ENCODE measurements around the gene PIKFYVE. TPM values are rescaled to one million over a fixed set of nuclear protein-coding genes. Genes with fewer than 3 reads are reported as not detected.

PIKFYVE gene
- total and polyA plus RNA-seq, 2 donors (not counting 1 experiment from before 2014, with no cell fraction given): 20.3 to 80.9 TPM

DNA sequence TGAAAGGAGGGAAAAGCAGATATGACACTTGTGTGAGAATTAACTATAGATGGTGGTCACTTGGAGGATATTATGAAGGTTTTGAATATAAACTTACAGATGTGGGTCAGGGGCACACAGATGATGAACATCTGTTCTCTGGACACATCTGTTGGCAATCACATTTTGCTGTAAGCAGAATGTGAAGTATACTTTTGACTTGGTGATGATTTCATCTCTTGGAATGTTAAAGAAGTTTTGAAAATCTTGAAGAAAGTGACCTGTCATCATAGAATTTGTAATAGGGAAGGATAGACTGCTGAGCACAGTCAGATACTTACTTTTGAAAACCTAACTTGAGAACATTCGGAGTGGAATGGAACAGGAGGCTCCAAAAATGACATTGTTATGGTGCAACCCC lies 40.2 kb downstream of the PIKFYVE start:
- no peak overlapping the region for H3K4me2 ChIP-seq (replicated peaks; ENCODE audit: low read depth, low read length, poor library complexity, severe bottlenecking)
- no peak for ATAC-seq (ENCODE audit: low read depth)
- no peaks in the 10 kb centered on the region for H3K27me3 ChIP-seq (replicated peaks in 1 of 4; ENCODE audit: control extremely low read depth in 1 of 4, control insufficient read depth in 3 of 4, insufficient read depth in 4 of 4, low read length in 3 of 4)
- Mint-ChIP-seq H3K4me1 (peaks cover 10% of the 10 kb centered on the region), H3K27ac (peak overlapping the region; percentile 27), H3K9me3 (ENCODE audit: insufficient read depth) (no peaks in the 10 kb centered on the region), H3K4me3 (no peak overlapping the region), H3K27me3 (no peaks in the 10 kb centered on the region)
- H3K9me3 ChIP-seq (ENCODE audit: control extremely low read depth in 1 of 3, control insufficient read depth in 2 of 3, insufficient read depth in 1 of 3, low read length in 2 of 3): no peaks in the 10 kb centered on the region
- POLR2A ChIA-PET: no interaction called here
- H3K27ac ChIP-seq (ENCODE audit: low read length in 2 of 2): peak overlapping the region in 1 of 2 donors; percentile 48
- peaks cover 7 to 9% of the 10 kb centered on the region in 2 donors for H3K4me1 ChIP-seq (ENCODE audit: control insufficient read depth in 2 of 2, insufficient read depth in 2 of 2, low read length in 2 of 2)
- intact Hi-C loops (cut with micrococcal nuclease): no loop called here
- CTCF ChIA-PET: no interaction called here
- no peak for DNase-seq
- peaks cover 17 to 36% of the 10 kb centered on the region in 2 experiments for H3K36me3 ChIP-seq (replicated peaks in 1 of 2; ENCODE audit: control extremely low read depth in 1 of 2, control insufficient read depth in 1 of 2, extremely low read depth in 1 of 2, insufficient read depth in 2 of 2, low read length in 1 of 2)
- H2AFZ ChIP-seq (ENCODE audit: insufficient read depth, low read depth, low read length, poor library complexity, severe bottlenecking): no peak overlapping the region
- no peak overlapping the region for H3K9ac ChIP-seq (ENCODE audit: low read length)
- 100% methylated on average over 1 of the region's 1 CpG for WGBS (ENCODE audit: insufficient coverage)
- H4K20me1 ChIP-seq (ENCODE audit: control insufficient read depth, insufficient read depth, low read length, poor library complexity, severe bottlenecking): no peaks in the 10 kb centered on the region
- TF ChIP-seq EZH2 (IDR thresholded peaks at IDR 0.05; ENCODE audit: borderline replicate concordance, insufficient read depth, low read depth, low read length, poor library complexity, severe bottlenecking): no peak
- TF ChIP-seq, protein P1, sequence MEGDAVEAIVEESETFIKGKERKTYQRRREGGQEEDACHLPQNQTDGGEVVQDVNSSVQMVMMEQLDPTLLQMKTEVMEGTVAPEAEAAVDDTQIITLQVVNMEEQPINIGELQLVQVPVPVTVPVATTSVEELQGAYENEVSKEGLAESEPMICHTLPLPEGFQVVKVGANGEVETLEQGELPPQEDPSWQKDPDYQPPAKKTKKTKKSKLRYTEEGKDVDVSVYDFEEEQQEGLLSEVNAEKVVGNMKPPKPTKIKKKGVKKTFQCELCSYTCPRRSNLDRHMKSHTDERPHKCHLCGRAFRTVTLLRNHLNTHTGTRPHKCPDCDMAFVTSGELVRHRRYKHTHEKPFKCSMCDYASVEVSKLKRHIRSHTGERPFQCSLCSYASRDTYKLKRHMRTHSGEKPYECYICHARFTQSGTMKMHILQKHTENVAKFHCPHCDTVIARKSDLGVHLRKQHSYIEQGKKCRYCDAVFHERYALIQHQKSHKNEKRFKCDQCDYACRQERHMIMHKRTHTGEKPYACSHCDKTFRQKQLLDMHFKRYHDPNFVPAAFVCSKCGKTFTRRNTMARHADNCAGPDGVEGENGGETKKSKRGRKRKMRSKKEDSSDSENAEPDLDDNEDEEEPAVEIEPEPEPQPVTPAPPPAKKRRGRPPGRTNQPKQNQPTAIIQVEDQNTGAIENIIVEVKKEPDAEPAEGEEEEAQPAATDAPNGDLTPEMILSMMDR (IDR thresholded peaks at IDR 0.05): no peak
- peaks cover 10% of the 10 kb centered on the region for H3K79me2 ChIP-seq (ENCODE audit: control insufficient read depth, insufficient read depth, low read length)
- H3K4me3 ChIP-seq (ENCODE audit: control extremely low read depth in 1 of 5, extremely low read depth in 1 of 5, insufficient read depth in 1 of 5, low read depth in 2 of 5, low read length in 4 of 5): no peak overlapping the region

DNA sequence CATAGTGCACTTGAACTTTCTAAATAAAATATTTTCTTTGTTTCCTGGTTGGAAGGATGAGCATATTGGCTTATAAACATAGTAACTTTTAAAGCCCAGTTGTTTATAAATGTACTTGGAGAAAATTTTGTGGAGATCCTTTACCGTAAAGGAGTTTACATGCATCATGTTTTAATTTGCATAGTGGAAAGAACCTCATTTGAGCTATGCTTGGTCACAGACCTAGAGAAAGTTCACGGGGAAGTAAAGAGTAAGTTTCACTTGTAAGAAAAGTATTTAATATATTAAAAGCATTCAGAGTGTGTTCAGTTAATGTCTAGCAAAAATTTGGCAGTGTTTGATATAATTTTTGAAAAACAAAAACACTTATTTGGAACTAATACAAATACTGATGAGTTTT lies 45.3 kb downstream of the PIKFYVE start:
- no peak for TF ChIP-seq EZH2 (IDR thresholded peaks at IDR 0.05; ENCODE audit: borderline replicate concordance, insufficient read depth, low read depth, low read length, poor library complexity, severe bottlenecking)
- TF ChIP-seq, protein P1 (IDR thresholded peaks at IDR 0.05): no peak
- Mint-ChIP-seq H3K27me3 (no peaks in the 10 kb centered on the region), H3K27ac (peak overlapping the region; percentile 69), H3K4me3 (peak overlapping the region; percentile 67), H3K4me1 (peaks cover 43% of the 10 kb centered on the region), H3K9me3 (ENCODE audit: insufficient read depth) (no peaks in the 10 kb centered on the region)
- Histone ChIP-seq H3K27ac (ENCODE audit: low read length in 2 of 2) (peak overlapping the region; percentile 76 to 96), H2AFZ (ENCODE audit: insufficient read depth, low read depth, low read length, poor library complexity, severe bottlenecking) (peak overlapping the region; percentile 0), H4K20me1 (ENCODE audit: control insufficient read depth, insufficient read depth, low read length, poor library complexity, severe bottlenecking) (no peaks in the 10 kb centered on the region), H3K9ac (ENCODE audit: low read length) (peak overlapping the region; percentile 69), H3K4me1 (ENCODE audit: control insufficient read depth in 2 of 2, insufficient read depth in 2 of 2, low read length in 2 of 2) (peaks cover 34 to 47% of the 10 kb centered on the region in 2 donors), H3K4me2 (replicated peaks; ENCODE audit: low read depth, low read length, poor library complexity, severe bottlenecking) (peak overlapping the region; percentile 84), H3K79me2 (ENCODE audit: control insufficient read depth, insufficient read depth, low read length) (peaks cover 45% of the 10 kb centered on the region), H3K27me3 (replicated peaks in 1 of 4; ENCODE audit: control extremely low read depth in 1 of 4, control insufficient read depth in 3 of 4, insufficient read depth in 4 of 4, low read length in 3 of 4) (no peaks in the 10 kb centered on the region), H3K4me3 (ENCODE audit: control extremely low read depth in 1 of 5, extremely low read depth in 1 of 5, insufficient read depth in 1 of 5, low read depth in 2 of 5, low read length in 4 of 5) (peak overlapping the region; percentile 40 to 71 (median 65)), H3K9me3 (ENCODE audit: control extremely low read depth in 1 of 3, control insufficient read depth in 2 of 3, insufficient read depth in 1 of 3, low read length in 2 of 3) (no peaks in the 10 kb centered on the region), H3K36me3 (replicated peaks in 1 of 2; ENCODE audit: control extremely low read depth in 1 of 2, control insufficient read depth in 1 of 2, extremely low read depth in 1 of 2, insufficient read depth in 2 of 2, low read length in 1 of 2) (peaks cover 3% of the 10 kb centered on the region in 2 experiments)
- peak; percentile 55 for ATAC-seq (ENCODE audit: low read depth)
- ChIA-PET CTCF (interaction anchor here (0.6 to 2.0 kb wide), 3 partner anchors 10 to 57 kb away, joined by 4 to 7 read pairs (median 5); no protein-coding TSS in a partner anchor), POLR2A (interaction anchor here (1.6 kb wide), 1 partner anchor 45 kb away, joined by 11 read pairs; the partner anchor contains the start of gene PIKFYVE)
- DNase-seq: peak; percentile 77
- no CpG with 5 or more reads among the region's 2 CpGs for WGBS (ENCODE audit: insufficient coverage)
- intact Hi-C loops (cut with micrococcal nuclease): loop anchor here (1.0 to 10.0 kb wide), 5 partner anchors 9 to 687 kb away; partner anchors contain the start of genes IDH1, METTL21A and PIKFYVE
